ENCODE measurements around the gene ACKR4.

Gene ACKR4

GRCh38 chr3:132596816-132597433 lies at the start of gene ACKR4:
Gene ACKR4 (plus strand): TSS chr3:132597270. CDS start chr3:132600398, 3,128 bp downstream.
- no peak for TF ChIP-seq POLR2A (IDR thresholded peaks at IDR 0.05; ENCODE audit: low read length)
- TF ChIP-seq GATA1 (IDR thresholded peaks at IDR 0.05; ENCODE audit: low read depth, low read length), result no peak
- DNase-seq, result no peak

- TF ChIP-seq GATA1 (IDR thresholded peaks at IDR 0.05; ENCODE audit: low read depth, low read length), result no peak
- TF ChIP-seq POLR2A (IDR thresholded peaks at IDR 0.05; ENCODE audit: low read length), result no peak
- no peak for DNase-seq
Observed at GRCh38 chr3:132549169-132549568, 47.9 kb upstream of the ACKR4 start.

- TF ChIP-seq POLR2A (IDR thresholded peaks at IDR 0.05; ENCODE audit: low read length) (no peak), GATA1 (IDR thresholded peaks at IDR 0.05; ENCODE audit: low read depth, low read length) (no peak)
- DNase-seq, result peak in 1 of 2 experiments; percentile 17
Observed at GRCh38 chr3:132549890-132550578, 47.0 kb upstream of the ACKR4 start.

GRCh38 chr3:132550579-132551305 lies 46.3 kb upstream of the ACKR4 start:
- no peak for DNase-seq
- TF ChIP-seq GATA1 (IDR thresholded peaks at IDR 0.05; ENCODE audit: low read depth, low read length) (no peak), POLR2A (IDR thresholded peaks at IDR 0.05; ENCODE audit: low read length) (no peak)

GRCh38 chr3:132553826-132554225 lies 43.2 kb upstream of the ACKR4 start:
- TF ChIP-seq GATA1 (IDR thresholded peaks at IDR 0.05; ENCODE audit: low read depth, low read length), result no peak
- no peak for TF ChIP-seq POLR2A (IDR thresholded peaks at IDR 0.05; ENCODE audit: low read length)
- DNase-seq, result no peak

- TF ChIP-seq GATA1 (IDR thresholded peaks at IDR 0.05; ENCODE audit: low read depth, low read length) (no peak), POLR2A (IDR thresholded peaks at IDR 0.05; ENCODE audit: low read length) (no peak)
- no peak for DNase-seq
Observed at GRCh38 chr3:132554437-132554836, 42.6 kb upstream of the ACKR4 start.

GRCh38 chr3:132555306-132556035 lies 41.6 kb upstream of the ACKR4 start:
- TF ChIP-seq GATA1 (IDR thresholded peaks at IDR 0.05; ENCODE audit: low read depth, low read length), result no peak
- no peak for TF ChIP-seq POLR2A (IDR thresholded peaks at IDR 0.05; ENCODE audit: low read length)
- DNase-seq, result no peak

- peak in 1 of 2 experiments; percentile 12 for DNase-seq
Observed at GRCh38 chr3:132556036-132556386, 41.1 kb upstream of the ACKR4 start.

GRCh38 chr3:132556508-132557159 lies 40.4 kb upstream of the ACKR4 start:
- no peak for DNase-seq
- TF ChIP-seq POLR2A (IDR thresholded peaks at IDR 0.05; ENCODE audit: low read length) (no peak), GATA1 (IDR thresholded peaks at IDR 0.05; ENCODE audit: low read depth, low read length) (no peak)

GRCh38 chr3:132561003-132561402 lies 36.1 kb upstream of the ACKR4 start:
- DNase-seq, result no peak
- TF ChIP-seq POLR2A (IDR thresholded peaks at IDR 0.05; ENCODE audit: low read length) (no peak), GATA1 (IDR thresholded peaks at IDR 0.05; ENCODE audit: low read depth, low read length) (no peak)

GRCh38 chr3:132563420-132564069 lies 33.5 kb upstream of the ACKR4 start:
- DNase-seq, result no peak

GRCh38 chr3:132564070-132564465 lies 33.0 kb upstream of the ACKR4 start:
- no peak for TF ChIP-seq POLR2A (IDR thresholded peaks at IDR 0.05; ENCODE audit: low read length)
- no peak for TF ChIP-seq GATA1 (IDR thresholded peaks at IDR 0.05; ENCODE audit: low read depth, low read length)

More at GRCh38 chr3:132563420-132564069, 33.5 kb upstream of the ACKR4 start:
- no peak for TF ChIP-seq GATA1 (IDR thresholded peaks at IDR 0.05; ENCODE audit: low read depth, low read length)
- TF ChIP-seq POLR2A (IDR thresholded peaks at IDR 0.05; ENCODE audit: low read length), result no peak

GRCh38 chr3:132568422-132568821 lies 28.6 kb upstream of the ACKR4 start:
- no peak for TF ChIP-seq GATA1 (IDR thresholded peaks at IDR 0.05; ENCODE audit: low read depth, low read length)
- TF ChIP-seq POLR2A (IDR thresholded peaks at IDR 0.05; ENCODE audit: low read length), result no peak
- DNase-seq, result no peak

More at GRCh38 chr3:132564070-132564465, 33.0 kb upstream of the ACKR4 start:
- no peak for DNase-seq
